ENCODE results near the gene FADS6.

FADS6 gene

GRCh38 chr17:74892974-74893911 is at the start of gene FADS6:
FADS6 (minus strand) TSS chr17:74893633; CDS start chr17:74893595, 38 bp downstream.
- DNase-seq, result no peak

GRCh38 chr17:74941128-74941725 is 47.8 kb upstream of the FADS6 start:
- no peak for DNase-seq

- no peak for DNase-seq
Observed at GRCh38 chr17:74939534-74939933, 46.1 kb upstream of the FADS6 start.

- no peak for DNase-seq
Observed at GRCh38 chr17:74938194-74938950, 44.9 kb upstream of the FADS6 start.

- DNase-seq, result no peak
Observed at GRCh38 chr17:74937064-74938051, 43.9 kb upstream of the FADS6 start.

- DNase-seq, result no peak
Observed at GRCh38 chr17:74936470-74936799, 43.0 kb upstream of the FADS6 start.

GRCh38 chr17:74935585-74936469 is 42.4 kb upstream of the FADS6 start, which contains the start of gene OTOP3:
OTOP3 (plus strand) TSS chr17:74935898; CDS start chr17:74935922, 24 bp downstream.
- DNase-seq, result peak; percentile 71

- DNase-seq, result no peak
Observed at GRCh38 chr17:74935048-74935447, 41.6 kb upstream of the FADS6 start.

GRCh38 chr17:74930535-74931036 is 37.2 kb upstream of the FADS6 start:
- DNase-seq, result no peak

GRCh38 chr17:74928786-74929185 is 35.4 kb upstream of the FADS6 start:
- no peak for DNase-seq

GRCh38 chr17:74925242-74925641 is 31.8 kb upstream of the FADS6 start:
- DNase-seq, result no peak

GRCh38 chr17:74924250-74924948 is 31.0 kb upstream of the FADS6 start, which contains the start of gene OTOP2:
OTOP2 (plus strand) TSS chr17:74924273; CDS start chr17:74924633, 360 bp downstream.
- DNase-seq, result no peak

- peak; percentile 15 for DNase-seq
Observed at GRCh38 chr17:74923538-74924249, 30.3 kb upstream of the FADS6 start.

GRCh38 chr17:74922694-74923537 is 29.5 kb upstream of the FADS6 start, which contains the start of gene USH1G:
USH1G (minus strand) TSS chr17:74923255; CDS start chr17:74923073, 182 bp downstream.
- DNase-seq, result no peak

GRCh38 chr17:74922172-74922571 is 28.7 kb upstream of the FADS6 start:
- DNase-seq, result no peak

- no peak for DNase-seq
Observed at GRCh38 chr17:74921769-74922168, 28.3 kb upstream of the FADS6 start.

GRCh38 chr17:74921026-74921681 is 27.7 kb upstream of the FADS6 start:
- DNase-seq, result no peak

- no peak for DNase-seq
Observed at GRCh38 chr17:74920642-74921025, 27.2 kb upstream of the FADS6 start.
